GM12874 (cell line): Measurements from ENCODE around the gene MOGAT2.

Experiments used
- TF ChIP-seq, protein P1 (sequence below): IDR thresholded peaks from 2 replicates; pipeline ENCODE4 v1.5.1; 2011; ENCODE audit warnings: low read depth, mild to moderate bottlenecking, control low read depth, low read length, moderate library complexity; ENCODE audit not compliant: insufficient read depth

The MOGAT2 gene

DNA sequence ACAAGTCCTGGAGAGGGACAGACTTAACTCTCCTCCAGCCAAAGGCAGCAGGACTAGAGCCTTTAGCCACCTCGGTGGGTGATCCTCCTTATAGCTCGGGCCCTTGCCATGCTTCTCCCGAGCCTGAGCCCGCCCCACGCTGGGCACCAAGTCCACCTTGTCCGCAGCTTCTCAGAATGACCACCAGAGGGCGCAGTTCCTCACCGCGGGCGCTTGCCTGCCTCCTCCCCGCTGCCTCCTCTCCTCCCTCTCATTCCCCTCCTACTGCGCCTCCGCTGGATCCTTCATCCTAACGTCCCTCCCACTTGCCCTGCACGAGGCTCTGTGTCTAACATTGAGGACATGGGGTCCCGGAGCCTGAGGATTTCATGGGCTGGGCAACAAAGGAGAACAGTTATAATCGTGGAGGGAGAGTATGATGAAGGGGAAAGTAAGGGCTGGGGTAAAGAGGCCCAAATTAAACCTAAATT, 11.3 kb upstream of the MOGAT2 start:
- TF ChIP-seq, protein P1, sequence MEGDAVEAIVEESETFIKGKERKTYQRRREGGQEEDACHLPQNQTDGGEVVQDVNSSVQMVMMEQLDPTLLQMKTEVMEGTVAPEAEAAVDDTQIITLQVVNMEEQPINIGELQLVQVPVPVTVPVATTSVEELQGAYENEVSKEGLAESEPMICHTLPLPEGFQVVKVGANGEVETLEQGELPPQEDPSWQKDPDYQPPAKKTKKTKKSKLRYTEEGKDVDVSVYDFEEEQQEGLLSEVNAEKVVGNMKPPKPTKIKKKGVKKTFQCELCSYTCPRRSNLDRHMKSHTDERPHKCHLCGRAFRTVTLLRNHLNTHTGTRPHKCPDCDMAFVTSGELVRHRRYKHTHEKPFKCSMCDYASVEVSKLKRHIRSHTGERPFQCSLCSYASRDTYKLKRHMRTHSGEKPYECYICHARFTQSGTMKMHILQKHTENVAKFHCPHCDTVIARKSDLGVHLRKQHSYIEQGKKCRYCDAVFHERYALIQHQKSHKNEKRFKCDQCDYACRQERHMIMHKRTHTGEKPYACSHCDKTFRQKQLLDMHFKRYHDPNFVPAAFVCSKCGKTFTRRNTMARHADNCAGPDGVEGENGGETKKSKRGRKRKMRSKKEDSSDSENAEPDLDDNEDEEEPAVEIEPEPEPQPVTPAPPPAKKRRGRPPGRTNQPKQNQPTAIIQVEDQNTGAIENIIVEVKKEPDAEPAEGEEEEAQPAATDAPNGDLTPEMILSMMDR = peak; percentile 96

DNA sequence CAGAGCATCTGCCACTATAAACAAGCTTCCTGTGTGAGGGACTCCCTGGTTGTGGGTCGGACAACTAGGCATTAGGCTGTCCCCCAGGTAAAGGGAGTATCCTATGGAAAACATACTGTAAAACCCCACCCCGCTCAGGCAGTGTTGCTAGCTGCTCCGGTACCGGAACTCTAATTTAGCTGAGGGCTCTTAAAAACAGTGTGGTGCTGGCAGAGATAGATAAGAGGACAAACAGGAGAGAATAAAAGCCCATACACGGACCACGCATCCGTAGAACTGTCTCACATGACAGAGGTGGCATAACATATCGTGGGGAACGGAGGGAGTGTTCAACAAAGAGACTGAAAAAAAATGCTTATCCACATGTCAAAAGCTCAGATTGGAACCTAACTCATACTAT, 3.4 kb upstream of the MOGAT2 start:
- TF ChIP-seq, protein P1 = no peak

DNA sequence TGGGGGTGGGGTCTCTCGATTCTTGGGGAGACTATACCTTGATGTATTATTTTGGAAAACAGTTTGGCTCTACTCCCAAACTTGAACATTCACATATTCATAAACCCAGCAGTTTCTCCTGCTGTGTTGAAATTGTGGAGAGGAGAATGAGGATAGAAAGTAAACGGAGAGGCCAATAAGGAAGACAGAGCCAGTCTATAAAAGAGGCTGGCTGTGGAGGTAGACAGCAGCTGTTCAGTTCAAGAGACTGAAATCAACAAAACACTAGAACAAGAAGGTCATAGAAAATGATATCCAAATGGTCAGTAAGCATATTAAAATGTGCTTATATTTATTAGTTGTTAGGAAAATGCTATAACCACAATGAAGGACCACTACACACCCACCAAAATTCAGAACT, 1.9 kb upstream of the MOGAT2 start:
- TF ChIP-seq, protein P1 = no peak

DNA sequence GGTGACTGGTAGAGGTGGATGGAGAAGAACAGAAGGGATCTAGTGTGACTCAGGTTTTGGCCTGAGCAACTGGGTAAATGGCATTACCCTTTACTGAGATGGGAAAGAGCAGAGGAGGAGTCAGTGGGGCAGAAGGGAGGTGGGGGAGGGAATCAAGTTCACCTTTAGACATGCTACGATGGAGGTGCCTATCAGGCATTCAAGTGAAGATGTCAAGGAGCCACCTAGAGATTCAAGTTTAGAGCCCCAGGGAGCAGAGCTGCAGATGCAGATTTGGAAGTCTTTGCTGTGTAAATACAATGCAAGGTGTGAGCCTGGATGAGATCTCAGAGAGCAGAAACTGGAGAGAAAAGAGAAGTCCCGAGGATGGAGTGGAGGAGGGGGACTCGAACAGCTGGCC, 979 bp upstream of the MOGAT2 start:
- TF ChIP-seq, protein P1 = no peak

DNA sequence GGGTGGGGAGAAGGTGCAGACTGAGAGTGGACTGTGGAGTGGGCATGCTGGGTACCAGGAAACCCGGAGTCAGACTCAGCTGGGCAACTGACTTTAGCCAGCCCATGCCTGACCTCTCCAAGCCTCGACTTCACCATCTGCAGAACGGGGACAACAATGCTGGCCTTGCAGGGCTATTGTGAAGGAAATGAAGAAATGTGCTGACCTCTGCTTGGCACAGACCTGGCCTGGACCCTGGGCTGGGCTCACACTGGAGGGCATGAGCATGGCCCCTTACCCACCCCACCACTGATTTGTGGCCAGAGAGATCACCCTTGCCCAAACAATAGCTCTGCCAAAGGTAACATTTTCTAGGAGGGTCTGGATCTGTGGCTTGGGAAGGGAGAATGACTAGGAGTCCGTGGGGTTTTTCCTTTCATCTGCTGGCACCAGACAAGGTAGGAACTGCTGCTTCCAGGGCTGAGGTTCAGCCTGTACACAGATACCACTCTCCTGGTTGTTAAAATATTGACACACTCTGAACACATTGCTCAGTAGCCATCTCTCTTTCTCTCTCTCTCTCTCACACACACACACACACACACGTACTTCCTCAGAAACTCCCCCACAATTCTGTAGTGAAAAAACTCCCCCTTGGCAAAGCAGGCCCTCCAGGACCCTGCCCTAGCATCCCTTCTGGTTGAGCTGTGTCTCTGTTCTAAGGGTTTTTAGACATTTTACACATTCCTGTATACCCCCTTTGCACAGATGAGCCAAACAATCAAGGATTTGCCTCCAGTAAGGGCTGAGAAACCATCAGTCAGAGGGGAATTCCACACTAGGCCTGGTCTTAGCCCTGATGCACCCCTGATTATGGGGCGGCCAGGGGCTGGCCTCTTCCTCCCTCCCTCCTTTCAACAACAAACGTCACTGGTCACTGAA, 1.0 kb downstream of the MOGAT2 start:
- TF ChIP-seq, protein P1 = no peak

DNA sequence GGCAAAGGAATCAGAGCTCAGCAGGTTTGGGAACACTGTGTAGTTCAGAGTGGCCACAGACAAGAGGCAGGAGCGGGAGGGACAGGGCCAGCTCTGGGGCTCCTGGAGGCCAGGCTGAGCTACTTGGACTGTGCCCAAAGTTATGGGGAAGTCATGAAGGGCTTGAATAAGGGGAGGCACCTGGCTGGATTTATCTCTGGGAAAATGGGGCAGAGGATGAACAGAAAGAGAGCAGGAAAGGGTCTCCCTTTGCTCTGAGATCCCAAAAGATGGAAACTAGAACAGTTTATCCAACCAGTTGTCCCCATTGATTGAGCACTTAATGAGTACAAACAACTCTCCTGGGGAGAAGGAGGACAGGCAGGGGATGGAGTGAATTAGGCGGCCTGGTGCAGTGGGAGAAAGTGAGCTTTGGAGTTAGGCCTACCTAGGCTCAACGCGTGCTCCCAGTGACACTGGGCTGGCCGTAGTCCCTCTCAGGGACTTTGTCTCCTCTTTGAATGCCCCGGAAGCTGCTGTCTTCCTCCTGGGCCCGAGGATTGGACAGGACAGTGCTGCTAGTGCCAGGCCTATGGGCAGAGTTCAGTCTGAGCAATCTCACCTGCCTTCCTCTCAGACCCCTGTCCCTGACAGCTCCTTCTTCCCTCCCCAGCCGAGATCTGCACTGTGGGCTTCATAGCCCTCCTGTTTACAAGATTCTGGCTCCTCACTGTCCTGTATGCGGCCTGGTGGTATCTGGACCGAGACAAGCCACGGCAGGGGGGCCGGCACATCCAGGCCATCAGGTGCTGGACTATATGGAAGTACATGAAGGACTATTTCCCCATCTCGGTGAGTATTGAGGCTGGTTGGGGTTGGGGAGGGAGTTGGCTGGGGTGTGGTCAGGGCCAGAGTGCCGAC, 2.0 kb downstream of the MOGAT2 start:
- TF ChIP-seq, protein P1 = no peak

DNA sequence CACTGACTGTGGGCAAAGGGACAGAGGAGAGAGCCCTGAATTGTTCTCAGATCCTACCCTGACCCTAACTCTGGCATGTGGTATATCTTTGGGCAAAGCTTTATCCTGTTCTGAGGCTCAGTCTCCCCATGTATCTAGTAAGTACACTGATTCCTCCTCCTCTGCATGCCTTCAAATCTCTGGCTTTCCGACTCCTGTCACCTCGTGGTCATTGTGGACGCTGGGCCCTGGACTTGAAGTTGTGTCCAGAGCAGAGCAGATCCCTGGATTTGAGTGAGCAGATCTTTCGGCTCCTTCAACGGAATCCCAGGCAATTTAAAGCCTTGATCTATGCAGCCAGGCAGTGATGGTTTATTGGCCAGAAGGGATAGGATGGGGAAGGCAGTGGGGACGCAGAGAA, 3.0 kb downstream of the MOGAT2 start:
- TF ChIP-seq, protein P1 = no peak
